ENCODE measurements around the gene ASIC1. TPM values are rescaled to one million over a fixed set of nuclear protein-coding genes. Genes with fewer than 3 reads are reported as not detected.

Gene ASIC1
- total and polyA plus RNA-seq, 8 donors, result 0.14 to 1.0 (median 0.57) TPM

GRCh38 chr12:50062728-50063460 lies 5.5 kb downstream of the ASIC1 start:
- no peak for TF ChIP-seq CTCF (IDR thresholded peaks at IDR 0.05)
- H3K9me3 ChIP-seq, result no peaks in the 10 kb centered on the region
- ATAC-seq (no peak), DNase-seq (no peak), FAIRE-seq (no peak)
- WGBS, 2 donors, result 70 to 72% methylated on average over 5 of the region's 5 CpGs
- no peaks in the 10 kb centered on the region for H3K27me3 ChIP-seq
- intact Hi-C loops (cut with DNase I), result loop anchor here in 2 of 3 donors (5.0 to 10.0 kb wide), 2 partner anchors 91 to 198 kb away; partner anchors contain the start of gene AQP6 (in 1 of the 2)
- no peak overlapping the region for H3K4me3 ChIP-seq
- H3K36me3 ChIP-seq, result no peaks in the 10 kb centered on the region
- no peaks in the 10 kb centered on the region for H3K4me1 ChIP-seq
- H3K27ac ChIP-seq, result no peak overlapping the region

DNA sequence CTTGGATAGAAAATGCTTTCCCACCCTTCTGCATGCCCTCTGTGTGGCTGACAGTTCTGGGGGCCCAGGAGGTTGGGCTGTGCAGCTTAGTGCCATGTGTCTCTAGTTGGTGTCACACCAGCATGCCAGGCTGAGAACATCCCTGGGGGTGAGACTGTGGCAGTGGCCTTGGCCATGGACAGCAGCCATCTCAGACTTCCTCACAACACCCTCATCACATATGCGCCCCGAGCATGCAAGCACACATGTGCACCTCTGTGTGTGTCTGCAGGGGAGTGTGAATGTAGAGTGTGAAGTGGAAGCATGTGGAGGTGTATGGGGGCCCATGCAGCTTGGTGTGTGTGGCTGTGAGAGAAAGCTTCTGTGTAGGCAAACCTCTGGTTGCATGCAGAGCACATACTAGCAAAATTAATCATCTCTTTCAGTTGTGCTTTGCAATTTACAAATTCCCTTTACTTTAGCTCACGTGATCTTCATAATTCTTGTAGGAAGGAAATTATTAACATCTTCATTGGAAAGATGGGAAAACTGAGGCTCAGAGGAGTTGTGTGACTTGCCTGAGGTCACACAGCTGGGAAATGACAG lies 8.4 kb downstream of the ASIC1 start:
- DNase-seq, result no peak
- Histone ChIP-seq H3K9me3 (no peaks in the 10 kb centered on the region), H3K36me3 (no peaks in the 10 kb centered on the region), H3K27ac (no peak overlapping the region), H3K4me3 (no peak overlapping the region), H3K4me1 (no peaks in the 10 kb centered on the region), H3K27me3 (no peaks in the 10 kb centered on the region)
- 62 to 78% methylated on average over 3 of the region's 3 CpGs for WGBS, 2 donors
- intact Hi-C loops (cut with DNase I), result loop anchor here in 1 of 3 donors (10.0 kb wide), 1 partner anchor 201 kb away; no protein-coding TSS in a partner anchor
- ATAC-seq, result no peak
- FAIRE-seq, result no peak
- no peak for TF ChIP-seq CTCF (IDR thresholded peaks at IDR 0.05)

- ATAC-seq (no peak), FAIRE-seq (no peak), DNase-seq (no peak)
- Histone ChIP-seq H3K4me3 (no peak overlapping the region), H3K9me3 (no peaks in the 10 kb centered on the region), H3K27ac (no peak overlapping the region), H3K27me3 (no peaks in the 10 kb centered on the region), H3K4me1 (no peaks in the 10 kb centered on the region), H3K36me3 (no peaks in the 10 kb centered on the region)
- TF ChIP-seq CTCF (IDR thresholded peaks at IDR 0.05), result no peak
- WGBS, 2 donors, result 55 to 69% methylated on average over 5 of the region's 5 CpGs
- intact Hi-C loops (cut with DNase I), result loop anchor here in 1 of 3 donors (10.0 kb wide), 1 partner anchor 202 kb away; no protein-coding TSS in a partner anchor
Observed at GRCh38 chr12:50066402-50066801, 9.0 kb downstream of the ASIC1 start.

DNA sequence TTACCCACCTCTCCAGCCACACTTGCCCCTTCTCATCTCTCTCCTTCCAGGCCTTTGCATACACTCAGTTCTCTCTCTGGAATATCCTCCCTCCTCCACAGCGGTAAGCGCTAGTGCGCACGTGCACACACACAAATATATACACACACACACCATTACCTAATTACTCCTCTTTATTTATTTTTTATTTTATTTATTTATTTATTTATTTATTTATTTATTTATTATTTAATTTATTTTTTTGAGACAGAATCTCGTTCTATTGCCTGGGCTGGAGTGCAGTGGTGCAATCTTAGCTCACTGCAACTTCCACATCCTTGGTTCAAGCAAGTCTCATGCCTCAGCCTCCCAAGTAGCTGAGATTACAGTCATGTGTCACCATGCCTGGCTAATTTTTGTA lies 11.7 kb downstream of the ASIC1 start:
- ATAC-seq (no peak), FAIRE-seq (no peak), DNase-seq (no peak)
- intact Hi-C loops (cut with DNase I), result loop anchor here in 1 of 3 donors (10.0 kb wide), 1 partner anchor 204 kb away; no protein-coding TSS in a partner anchor
- WGBS, 2 donors, result 87 to 88% methylated on average over 5 of the region's 5 CpGs
- Histone ChIP-seq H3K27ac (no peak overlapping the region), H3K4me3 (no peak overlapping the region), H3K27me3 (no peaks in the 10 kb centered on the region), H3K9me3 (no peaks in the 10 kb centered on the region), H3K36me3 (no peaks in the 10 kb centered on the region), H3K4me1 (no peaks in the 10 kb centered on the region)
- TF ChIP-seq CTCF (IDR thresholded peaks at IDR 0.05), result no peak

- no peak for TF ChIP-seq CTCF (IDR thresholded peaks at IDR 0.05)
- Histone ChIP-seq H3K9me3 (no peaks in the 10 kb centered on the region), H3K4me1 (no peaks in the 10 kb centered on the region), H3K27me3 (no peaks in the 10 kb centered on the region), H3K27ac (no peak overlapping the region), H3K36me3 (no peaks in the 10 kb centered on the region), H3K4me3 (no peak overlapping the region)
- no peak for DNase-seq
- no peak for ATAC-seq
- intact Hi-C loops (cut with DNase I), result loop anchor here in 1 of 3 donors (10.0 kb wide), 1 partner anchor 205 kb away; no protein-coding TSS in a partner anchor
- no peak for FAIRE-seq
- 97 to 99% methylated on average over 3 of the region's 3 CpGs for WGBS, 2 donors
Observed at GRCh38 chr12:50069539-50069938, 12.1 kb downstream of the ASIC1 start.

Measured in pancreas (tissue), 10 donors.